GF-D8 (cell line): Measurements from ENCODE around the gene SLC5A7.

Experiments used
- DNase-seq: peaks from one replicate; lab custom pipeline; 2025; lab: John Stamatoyannopoulos, UW

Gene SLC5A7

DNA sequence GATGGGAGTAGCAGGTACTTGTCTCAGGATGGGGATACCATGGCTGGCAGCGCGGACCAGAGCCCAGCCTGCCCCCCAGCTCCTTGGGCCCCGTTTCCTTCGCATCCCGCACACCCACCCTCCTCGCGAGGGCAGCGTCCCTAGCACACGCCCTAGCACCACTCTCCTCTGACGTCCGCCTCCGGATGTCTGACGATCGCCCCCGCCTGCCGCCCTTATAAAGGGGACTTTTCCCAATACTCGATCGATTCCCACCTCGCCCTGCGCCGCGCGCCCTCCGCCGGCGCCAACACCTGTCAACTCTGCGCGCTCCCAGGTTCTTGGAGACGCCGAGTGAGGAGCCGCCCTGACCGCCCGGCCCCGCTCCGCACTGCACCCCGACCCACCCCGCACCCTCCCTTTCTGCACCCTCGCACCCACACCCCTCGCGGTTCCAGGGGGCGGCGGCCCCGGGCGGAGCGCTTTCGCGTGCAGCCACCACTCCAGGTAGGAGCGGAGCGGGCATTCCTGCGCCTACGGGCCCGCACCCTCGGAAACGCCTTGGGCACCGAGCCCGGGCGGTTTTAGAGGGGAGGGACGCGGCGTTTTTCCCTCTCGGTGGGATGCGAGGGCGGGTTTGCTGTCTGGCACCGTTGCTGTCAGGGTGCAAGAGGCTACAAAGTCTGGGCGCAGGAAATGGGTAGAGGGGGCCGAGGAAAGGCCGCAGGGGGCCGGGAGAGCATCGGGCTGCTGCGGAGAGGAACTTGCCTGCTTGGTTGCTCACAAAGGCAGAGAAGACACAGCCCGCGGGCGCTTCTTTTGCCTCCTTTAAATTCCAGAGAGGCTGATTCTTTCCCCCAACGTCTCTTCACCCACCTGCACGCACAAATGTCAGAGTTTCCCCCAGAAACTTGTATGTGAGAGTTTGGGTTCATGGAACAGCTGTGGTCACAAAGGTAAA, at the start of gene SLC5A7:
Gene SLC5A7 (plus strand): TSS at position 247 of the 940 bp plus-strand sequence. CDS start 1,632 bp downstream, outside the sequence.
- no peak for DNase-seq

DNA sequence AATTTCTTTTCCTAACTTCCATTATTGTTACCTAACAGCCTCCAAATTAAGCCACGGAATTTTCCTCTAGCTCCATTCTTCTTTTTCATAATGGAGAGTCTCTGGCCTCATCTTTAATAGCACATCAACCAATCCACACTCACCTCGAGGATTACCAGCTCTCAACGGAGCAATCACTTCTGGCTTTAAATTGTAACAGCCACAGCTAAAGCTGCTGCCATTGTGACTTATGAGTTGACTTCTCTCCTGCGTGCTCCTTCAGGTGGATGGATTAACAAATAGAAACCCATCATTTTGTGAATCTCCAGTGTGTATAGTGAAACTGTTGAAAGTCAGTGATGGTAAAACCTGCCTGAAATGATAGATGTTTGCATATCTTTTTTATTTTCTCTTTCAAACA, 24.9 kb upstream of the SLC5A7 start:
- no peak for DNase-seq

DNA sequence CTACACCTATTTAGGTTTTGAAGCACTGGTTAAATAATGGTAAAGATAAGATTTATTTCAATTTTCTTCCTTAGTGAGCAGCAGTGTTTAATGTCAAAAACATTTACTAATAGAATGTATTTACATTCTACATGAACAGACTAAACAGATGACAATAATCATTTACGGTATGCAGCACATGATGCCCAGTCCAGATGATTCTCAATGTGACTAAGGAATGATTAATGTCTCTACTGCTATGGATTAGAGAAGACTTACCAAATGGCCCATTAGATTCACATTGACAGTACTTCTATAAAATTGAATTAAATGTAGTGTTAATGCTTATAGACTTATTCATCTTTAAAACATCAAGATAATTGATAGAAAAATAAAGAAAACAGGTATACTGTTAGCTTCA, 22.1 kb upstream of the SLC5A7 start:
- no peak for DNase-seq

DNA sequence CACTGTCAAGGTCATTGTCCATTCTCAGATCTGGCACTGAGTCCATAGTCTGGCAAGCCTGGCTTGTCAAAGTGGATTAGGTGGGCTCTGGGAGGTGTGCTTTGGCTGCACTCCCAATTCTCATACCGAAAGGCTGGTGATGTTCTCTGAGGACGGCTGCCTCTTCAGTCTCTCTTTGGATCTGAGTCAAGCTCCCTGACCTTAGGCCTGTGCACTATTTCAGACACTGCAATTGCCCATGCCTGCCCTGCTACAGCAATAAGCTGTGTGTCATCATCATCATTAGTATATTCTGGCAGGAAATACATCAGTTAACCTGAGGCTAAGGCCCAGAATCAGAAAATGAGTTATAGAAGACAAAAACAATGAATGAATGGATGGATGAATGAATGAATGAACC, 1.6 kb upstream of the SLC5A7 start:
- DNase-seq, result no peak

DNA sequence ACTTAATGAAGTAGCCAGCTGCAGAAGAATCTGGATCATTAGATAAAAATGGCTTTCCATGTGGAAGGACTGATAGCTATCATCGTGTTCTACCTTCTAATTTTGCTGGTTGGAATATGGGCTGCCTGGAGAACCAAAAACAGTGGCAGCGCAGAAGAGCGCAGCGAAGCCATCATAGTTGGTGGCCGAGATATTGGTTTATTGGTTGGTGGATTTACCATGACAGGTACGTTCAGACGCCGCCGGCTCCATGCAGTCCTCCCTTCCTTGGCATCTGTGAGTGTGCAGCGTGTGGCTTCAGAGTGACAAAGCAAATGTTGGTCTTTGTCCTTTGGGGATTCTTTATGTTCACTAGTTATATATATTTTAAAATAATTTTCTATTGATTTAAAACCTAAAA, 1.8 kb downstream of the SLC5A7 start:
- no peak for DNase-seq

DNA sequence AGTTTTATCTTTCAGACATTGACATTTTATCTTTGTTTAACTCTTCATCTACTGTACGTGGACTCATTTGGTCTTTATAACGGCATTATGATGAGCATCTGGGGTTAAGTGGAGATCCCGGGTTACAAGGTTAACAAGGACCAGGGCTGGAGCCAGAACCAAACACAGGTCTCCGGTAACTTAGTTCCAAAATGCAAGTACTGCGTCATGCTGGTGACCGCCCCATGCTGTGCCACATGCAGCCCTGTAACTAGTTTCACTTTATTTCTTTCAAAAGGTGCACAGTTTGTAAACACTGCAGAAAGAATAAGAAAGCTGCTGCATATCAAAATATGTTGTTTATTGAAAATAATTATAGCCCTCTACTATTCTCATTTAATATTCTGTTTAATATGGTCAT, 3.1 kb downstream of the SLC5A7 start:
- no peak for DNase-seq

DNA sequence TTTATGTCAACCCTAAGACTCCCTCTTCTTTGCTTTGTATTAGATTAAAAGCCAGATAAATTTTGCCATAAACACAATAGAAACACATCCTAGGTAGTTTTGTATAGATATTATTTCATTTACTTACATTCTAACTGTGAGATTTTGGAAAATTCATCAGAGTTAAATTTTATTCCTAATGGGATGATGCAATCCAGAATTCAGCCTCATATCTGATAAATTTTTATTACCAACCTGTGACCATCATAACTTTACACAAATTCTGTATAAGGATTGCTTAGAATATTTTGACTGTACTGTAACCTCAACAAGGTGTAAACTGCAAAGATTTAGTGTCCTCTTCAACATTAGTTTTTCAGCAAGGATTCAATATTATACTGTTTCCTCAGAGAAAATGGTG, 4.4 kb downstream of the SLC5A7 start:
- DNase-seq, result no peak

DNA sequence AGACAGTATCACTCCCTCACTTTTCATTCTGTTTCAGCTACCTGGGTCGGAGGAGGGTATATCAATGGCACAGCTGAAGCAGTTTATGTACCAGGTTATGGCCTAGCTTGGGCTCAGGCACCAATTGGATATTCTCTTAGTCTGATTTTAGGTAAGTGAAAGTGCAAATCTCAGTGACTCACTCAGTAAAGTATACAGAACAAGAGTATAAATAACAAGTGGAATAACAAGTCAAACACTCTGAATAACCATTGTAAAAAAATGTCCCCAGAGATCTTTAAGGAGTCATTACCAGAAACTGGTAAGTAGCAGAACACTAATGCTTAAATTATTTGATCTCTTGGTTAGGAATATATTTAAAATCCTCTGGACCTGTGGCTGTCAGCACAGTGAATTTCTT, 5.7 kb downstream of the SLC5A7 start:
- no peak for DNase-seq

DNA sequence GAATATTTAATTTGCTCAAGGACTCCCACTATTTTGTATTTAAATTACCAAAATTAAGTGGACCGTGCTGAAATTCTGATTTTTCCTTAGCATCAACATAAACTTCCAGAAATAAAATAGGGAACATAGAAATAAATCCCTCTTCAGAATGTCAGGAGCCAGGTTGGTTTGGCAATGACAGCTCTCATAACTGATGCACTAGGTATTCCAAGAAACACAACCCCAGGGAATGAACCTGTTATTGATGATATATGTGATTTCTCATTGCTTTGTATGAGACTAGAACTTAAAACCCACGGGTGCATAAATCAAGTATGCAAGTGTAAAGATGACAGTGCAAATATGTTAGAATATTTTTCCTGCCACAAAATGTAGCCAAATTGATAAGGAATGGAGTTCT, 12.8 kb downstream of the SLC5A7 start:
- no peak for DNase-seq

DNA sequence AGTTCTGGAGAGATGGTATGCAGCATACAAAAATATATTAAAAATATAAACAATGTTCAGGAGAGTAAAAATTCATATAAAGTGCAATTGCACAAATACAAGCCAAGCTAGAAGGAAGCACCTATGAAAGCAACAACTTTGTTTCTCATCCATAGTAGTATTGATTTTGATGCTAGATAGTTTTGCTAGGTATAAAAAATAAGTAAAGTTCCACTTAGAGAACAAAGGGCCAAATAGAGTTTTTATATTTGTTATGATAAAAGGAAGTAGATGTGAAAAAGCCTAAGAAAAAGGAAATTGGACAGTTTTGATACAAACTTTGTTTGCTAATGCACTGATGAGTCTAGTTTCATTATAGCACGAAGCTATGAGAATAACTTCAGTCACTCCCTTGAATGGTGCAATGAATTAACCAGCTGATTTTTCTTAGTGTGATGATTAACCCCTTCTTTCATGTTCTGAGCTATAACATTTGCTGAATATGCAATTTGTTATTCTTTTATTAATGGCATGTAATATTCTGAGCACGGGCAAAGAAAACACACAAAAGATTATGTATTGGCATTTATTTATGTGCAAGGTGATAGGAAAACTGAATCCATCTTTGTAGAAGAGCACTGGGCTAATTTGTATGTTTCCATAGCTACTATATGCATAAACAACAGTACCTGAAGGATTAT, 24.7 kb downstream of the SLC5A7 start:
- no peak for DNase-seq

DNA sequence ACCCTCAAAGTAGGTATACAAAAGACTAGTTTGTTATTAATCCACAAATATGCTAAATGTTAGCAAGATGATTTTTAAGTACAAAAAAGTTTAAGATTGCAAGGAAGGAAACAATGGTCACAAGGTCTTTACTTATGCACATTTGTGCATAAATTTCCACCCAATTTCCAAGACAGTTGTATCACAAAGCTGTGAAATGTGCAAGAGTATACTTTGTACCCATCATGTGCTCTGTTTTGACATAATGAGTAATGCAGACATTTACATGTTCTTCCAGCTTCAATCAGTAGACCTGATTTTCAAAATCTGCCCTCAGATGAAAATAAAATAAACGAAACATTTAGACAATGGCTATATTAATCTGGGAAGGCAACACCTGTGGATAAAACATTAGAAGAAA, 27.0 kb downstream of the SLC5A7 start:
- no peak for DNase-seq

DNA sequence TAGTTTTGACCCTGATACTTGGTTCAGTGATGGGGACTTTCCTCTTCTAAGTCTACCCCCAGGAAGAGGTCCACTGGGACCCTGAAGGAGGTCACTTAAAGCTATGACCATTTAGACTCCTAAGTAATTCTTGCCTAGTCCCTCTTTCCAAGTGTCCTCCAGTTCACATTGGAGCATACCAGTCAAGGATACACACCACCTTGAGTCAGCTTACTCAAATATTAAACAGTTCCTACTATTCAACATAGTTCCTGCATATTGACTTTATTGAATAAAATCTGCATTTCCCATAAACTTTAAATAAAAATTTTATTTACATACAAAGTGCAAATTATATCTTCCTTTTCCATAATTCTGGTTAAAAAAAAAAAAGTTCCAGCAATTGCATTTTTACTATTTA, 36.3 kb downstream of the SLC5A7 start:
- DNase-seq, result no peak

DNA sequence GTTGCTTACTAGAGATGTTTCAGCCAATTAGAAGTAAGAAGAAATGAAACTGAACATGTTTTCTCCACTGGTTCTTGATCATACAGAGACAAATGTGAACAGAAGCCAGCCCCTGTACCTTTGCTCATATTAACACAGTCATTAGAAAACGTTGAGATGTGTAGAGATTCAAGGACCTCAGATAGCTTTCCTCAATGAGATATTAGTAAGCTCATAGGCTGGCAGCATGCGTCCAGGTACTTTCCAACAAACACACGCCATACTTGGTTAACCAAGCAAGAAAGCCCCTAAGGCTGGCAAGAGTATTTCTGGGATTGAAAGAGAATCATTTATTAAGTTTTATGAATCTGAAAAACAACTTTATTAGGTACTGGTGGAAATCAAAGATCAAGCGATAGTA, 37.5 kb downstream of the SLC5A7 start:
- DNase-seq, result no peak

DNA sequence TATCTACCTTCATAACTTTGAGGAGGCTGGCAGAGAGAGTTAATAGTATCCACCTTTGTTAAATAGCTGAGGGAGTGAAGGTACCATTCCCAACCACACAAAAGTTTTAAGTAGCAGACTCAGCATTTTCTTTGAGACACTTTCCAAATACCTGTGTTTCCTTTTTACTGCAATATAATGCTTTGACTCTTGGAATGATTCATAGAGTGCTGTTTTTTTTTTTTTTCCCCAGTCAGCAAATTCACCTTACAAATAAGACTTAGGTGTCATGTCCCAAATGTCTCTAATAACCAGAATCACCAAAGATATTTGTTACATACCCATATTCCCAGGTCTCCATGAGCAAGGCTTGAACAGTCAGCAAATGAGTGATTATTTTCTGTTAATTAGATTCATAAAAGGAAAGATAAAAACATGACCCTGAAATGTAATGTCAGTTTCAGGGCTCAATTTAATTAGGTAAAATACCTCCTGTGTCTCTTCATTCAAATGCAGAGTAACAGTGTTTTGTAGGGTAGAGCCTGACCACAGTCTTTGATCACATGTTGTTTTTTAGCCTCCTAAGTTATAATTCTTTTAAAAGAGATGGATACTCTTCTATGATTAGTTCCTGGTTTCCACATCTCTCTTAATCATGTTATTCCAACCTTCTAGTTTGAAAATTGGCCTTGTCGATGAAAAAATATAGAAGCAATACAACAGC, 39.9 kb downstream of the SLC5A7 start:
- DNase-seq, result no peak

DNA sequence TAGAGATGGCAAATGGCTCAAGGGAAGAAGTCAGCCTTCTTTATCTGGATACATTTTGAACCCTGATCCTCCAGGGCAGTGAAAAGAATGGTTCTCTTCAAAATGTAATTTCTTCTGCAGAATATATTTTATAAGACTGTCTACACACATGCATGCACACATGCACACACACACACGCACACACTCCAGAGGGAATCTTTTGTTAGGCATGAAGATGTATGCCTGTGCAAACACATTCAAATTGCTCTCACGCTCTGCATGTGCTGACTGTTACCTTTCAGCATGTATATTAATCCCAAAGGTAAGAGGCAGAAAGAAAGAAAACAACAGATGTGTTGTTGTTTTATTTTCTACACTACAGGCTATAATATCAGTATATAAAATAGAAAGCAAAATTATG, 43.2 kb downstream of the SLC5A7 start:
- DNase-seq, result no peak

DNA sequence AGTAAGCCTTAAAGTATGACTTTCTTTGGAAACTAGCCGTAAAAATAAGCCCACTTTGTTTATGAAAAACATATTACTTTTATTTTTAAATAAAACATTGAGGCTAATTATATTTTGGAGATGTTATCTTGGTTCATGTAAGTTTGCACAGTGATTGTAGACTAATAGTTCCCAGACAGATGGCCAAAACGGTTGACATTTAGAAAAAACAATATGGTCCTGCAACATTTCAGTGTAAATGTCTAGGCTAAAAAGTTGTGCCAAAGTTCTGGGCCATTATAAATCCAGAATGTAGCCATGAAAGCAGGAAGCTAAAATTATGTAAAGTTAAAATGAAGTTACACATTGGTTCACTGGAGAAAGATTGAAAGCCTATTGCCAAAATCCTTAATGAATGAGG, 43.6 kb downstream of the SLC5A7 start:
- no peak for DNase-seq

DNA sequence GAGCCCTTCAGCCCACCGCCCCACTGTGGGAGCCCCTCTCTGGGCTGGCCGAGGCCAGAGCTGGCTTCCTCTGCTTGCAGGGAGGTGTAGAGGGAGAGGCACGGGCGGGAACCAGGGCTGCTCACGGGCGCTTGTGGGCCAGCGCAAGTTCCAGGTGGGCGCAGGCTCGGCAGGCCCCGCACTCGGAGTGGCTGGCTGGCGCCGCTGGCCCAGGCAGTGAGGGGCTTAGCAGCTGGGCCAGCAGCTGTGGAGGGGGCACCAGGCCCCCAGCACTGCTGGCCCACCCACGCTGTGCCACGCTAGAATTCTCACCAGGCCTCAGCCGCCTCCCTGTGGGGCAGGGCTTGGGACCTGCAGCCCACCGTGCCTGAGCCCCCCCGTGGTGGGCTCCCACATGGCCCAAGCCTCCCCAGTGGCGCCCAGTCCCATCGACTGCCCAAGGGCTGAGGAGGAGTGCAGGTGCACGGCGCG, 45.2 kb downstream of the SLC5A7 start:
- DNase-seq, result no peak

DNA sequence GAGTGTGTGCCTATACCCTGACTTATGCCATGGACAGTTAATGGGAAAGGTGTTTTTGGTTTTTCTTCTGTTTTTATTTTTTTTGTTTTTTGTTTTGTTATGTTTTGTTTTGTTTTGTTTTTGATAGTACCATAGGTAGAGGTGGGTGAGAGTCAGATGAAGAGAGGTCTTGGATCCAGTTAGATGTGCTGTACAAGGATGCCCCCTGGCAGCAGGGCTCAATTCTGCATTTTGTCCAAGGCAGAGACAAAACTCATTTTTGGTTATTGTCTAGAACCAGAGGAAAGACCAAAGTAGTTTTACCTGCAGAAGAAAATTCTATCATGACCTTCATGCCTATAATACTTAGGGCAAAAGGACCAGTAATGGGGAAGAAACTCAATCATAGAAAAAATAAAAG, 48.5 kb downstream of the SLC5A7 start:
- DNase-seq, result no peak

DNA sequence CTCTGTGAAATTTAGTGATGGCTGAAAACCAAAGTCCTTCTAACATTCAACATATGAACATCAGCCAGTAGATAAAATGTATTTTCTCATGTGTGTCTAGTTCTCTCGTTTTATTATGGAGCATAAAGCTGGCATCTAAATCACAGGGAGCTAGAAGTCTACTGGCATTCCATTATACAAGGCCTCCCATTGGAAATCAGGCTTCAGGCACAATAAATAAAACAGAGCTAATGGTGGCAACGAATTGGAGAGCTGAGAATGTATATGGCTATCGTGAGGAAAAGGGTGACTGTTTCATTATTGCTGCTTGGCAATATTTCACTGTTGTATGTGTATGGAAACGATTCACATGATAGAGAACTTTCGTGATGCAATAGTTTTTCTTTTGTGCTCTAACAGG, 62.4 kb downstream of the SLC5A7 start:
- DNase-seq, result no peak

DNA sequence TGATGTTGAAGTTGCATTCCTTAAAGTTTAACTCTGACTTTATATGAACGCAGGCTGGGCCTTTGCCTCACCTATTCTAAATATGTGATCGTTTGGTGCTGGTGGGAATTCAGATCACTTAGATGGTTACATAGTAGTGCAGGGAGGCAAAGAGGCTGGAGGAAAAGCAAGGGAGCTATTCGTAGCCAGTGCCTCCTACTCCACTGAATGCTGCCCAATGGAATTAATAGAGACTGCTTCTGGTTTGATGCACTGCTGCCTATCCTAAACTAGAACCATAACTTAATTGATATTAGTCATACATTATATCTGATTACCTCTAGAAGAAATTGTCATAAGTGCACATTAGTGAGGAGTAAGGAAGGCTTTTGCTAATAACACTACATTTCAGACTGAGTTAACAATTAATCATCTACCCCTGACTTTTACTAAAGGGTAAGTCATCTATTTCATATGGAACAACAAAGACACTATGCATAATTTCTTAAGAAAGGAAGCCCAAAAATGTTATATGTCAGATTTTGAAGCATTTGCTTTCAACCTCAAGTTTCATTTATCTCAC, 72.3 kb downstream of the SLC5A7 start:
- no peak for DNase-seq

DNA sequence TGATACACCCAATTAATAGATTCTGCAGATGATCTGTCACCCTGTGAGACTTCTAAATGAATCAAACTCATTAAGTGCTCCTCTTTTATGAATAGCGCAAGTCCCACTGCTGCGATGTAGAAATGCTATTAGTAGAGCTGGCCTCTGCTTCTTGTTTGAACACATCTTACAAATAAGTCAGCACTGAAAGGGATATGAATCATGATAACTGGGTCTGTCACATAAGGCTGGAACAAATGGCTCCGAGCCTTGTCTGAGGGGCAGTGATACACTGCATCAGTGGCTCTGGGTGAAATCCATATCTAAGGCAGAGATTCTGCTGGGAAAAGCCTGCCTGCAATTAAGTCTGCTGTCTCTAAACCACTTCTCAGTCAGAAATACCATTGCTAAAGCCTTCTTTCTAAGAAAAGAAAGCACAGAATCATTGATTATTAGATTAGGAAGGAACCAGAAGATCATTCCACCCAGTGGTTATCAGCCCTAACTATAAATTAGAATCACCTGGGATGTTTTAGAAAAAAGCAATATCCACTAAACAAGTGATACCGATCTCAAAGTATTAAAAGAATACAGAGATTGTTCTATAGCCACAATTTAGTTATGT, 75.2 kb downstream of the SLC5A7 start:
- DNase-seq, result no peak
